Sigmoid colon (tissue), 7 donors: ENCODE results near the gene OXSR1. TPM values are rescaled to one million over a fixed set of nuclear protein-coding genes. Genes with fewer than 3 reads are reported as not detected.

Experiments
- DNase-seq: peaks from one replicate; pipeline ENCODE4 v3.0.0-alpha.2; 2019
- H3K27ac ChIP-seq, 4 donors: fragments of 200-600 bp; sonication (generic); one replicate each; pipeline ENCODE4 v1.5.1; 2016 to 2019; ENCODE audit warnings: mild to moderate bottlenecking in 1 of 4
- H3K27me3 ChIP-seq, 3 donors: fragments of 200-600 bp; sonication (generic); one replicate each; pipeline ENCODE4 v1.5.1; 2019; ENCODE audit warnings: mild to moderate bottlenecking in 1 of 3
- H3K36me3 ChIP-seq, 4 donors: fragments of 200-600 bp; sonication (generic); one replicate each; pipeline ENCODE4 v1.5.1; 2016 to 2019
- H3K4me1 ChIP-seq, 4 donors: fragments of 200-600 bp; sonication (generic); one replicate each; pipeline ENCODE4 v1.5.1; 2017 to 2019
- H3K4me3 ChIP-seq, 4 donors: fragments of 200-600 bp; sonication (generic); one replicate each; pipeline ENCODE4 v1.5.1; 2017 to 2019; ENCODE audit warnings: mild to moderate bottlenecking in 2 of 4, moderate library complexity in 1 of 4
- H3K9me3 ChIP-seq, 4 donors: fragments of 200-600 bp in 3 of 4; sonication (generic) in 3 of 4; one replicate each; pipeline versions ENCODE4 v1.5.1 to v1.6.1; 2013 to 2019
- CTCF ChIP-seq, 4 experiments: fragments of 450-650 bp in 3 of 4; fragments of 200-600 bp in 1 of 4; IDR thresholded peaks; one replicate each; pipeline ENCODE4 v1.5.1; 2016 to 2019; ENCODE audit warnings: antibody characterized with exemption in 4 of 4, mild to moderate bottlenecking in 3 of 4, moderate library complexity in 2 of 4
- EP300 ChIP-seq, 4 donors: sonication (generic); formaldehyde crosslinking; IDR thresholded peaks; one replicate each; pipeline ENCODE4 v1.6.1; 2017; ENCODE audit warnings: antibody characterized with exemption in 4 of 4
- POLR2A ChIP-seq, 2 donors: fragments of 450-650 bp; IDR thresholded peaks; one replicate each; pipeline ENCODE4 v1.6.1; 2016; ENCODE audit warnings: antibody characterized with exemption in 2 of 2, mild to moderate bottlenecking in 2 of 2, moderate library complexity in 2 of 2
- POLR2AphosphoS5 ChIP-seq, 4 donors: sonication (generic); formaldehyde crosslinking; IDR thresholded peaks; one replicate each; pipeline ENCODE4 v1.6.1; 2017; ENCODE audit warnings: antibody characterized with exemption in 4 of 4
- WGBS, 2 donors: extraction: QIAGEN DNeasy Blood & Tissue Kit; methylation state at CpG; one replicate each; pipeline ENCODE4 v1.1.7; 2013; 5-methylcytosine and 5-hydroxymethylcytosine counted together
- intact Hi-C: fragments of 100-400 bp; cut with DNase I; formaldehyde crosslinking; loops from one replicate; pipeline ENCODE4 v1.15.1; 2023
- polyA plus RNA-seq, 3 donors: library from polyadenylated mRNA; stranded (reverse); fragments of 200-250 nt; gene quantifications; one replicate each; pipeline ENCODE4 v1.2.3, GENCODE V29; 2013
- total RNA-seq, 4 donors: library from RNA; depleted of rRNA; stranded (reverse); fragments of >200 nt; gene quantifications; one replicate each; pipeline ENCODE4 v1.1.0, GENCODE V29; 2016
- donor health status: healthy with polysubstance abuse.
- donor health status: Bipolar disorder and iron deficiency.
- donor health status: healthy.

Gene OXSR1
- total and polyA plus RNA-seq, 7 donors: 13.8 to 28.8 (median 22.9) TPM

DNA sequence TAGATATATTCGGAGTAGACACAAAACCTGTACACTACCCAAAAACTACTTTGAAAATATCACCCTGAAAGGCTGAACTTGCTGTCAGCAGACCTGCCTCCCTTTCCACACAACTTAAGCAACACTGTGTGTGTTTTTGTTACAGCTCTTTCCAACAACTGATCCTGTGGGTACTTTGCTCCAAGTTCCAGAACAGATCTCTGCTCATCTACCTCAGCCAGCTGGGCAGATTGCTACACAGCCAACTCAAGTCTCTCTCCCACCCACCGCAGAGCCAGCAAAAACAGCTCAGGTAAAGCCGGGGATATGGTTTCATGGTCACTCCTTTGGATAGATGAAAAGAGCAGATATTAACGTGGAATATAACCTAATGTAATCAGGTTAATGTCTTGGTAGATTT lies 80.6 kb downstream of the OXSR1 start:
- no peak for DNase-seq
- intact Hi-C loops: loop anchor here (10.0 kb wide), 1 partner anchor 121 kb away; no protein-coding TSS in a partner anchor
- TF ChIP-seq EP300 (IDR thresholded peaks at IDR 0.05) (no peak), POLR2AphosphoS5 (IDR thresholded peaks at IDR 0.05) (no peak), CTCF (IDR thresholded peaks at IDR 0.05) (no peak), POLR2A (IDR thresholded peaks at IDR 0.05) (no peak)
- peaks cover 0 to 8% (median 2%) of the 10 kb centered on the region in 4 donors for H3K4me1 ChIP-seq
- peaks cover 0 to 54% (median 9%) of the 10 kb centered on the region in 4 donors for H3K36me3 ChIP-seq
- 92 to 95% methylated on average over 4 of the region's 4 CpGs for WGBS, 2 donors
- no peak overlapping the region for H3K27ac ChIP-seq
- H3K27me3 ChIP-seq: no peaks in the 10 kb centered on the region
- no peak overlapping the region for H3K4me3 ChIP-seq
- H3K9me3 ChIP-seq: no peaks in the 10 kb centered on the region

DNA sequence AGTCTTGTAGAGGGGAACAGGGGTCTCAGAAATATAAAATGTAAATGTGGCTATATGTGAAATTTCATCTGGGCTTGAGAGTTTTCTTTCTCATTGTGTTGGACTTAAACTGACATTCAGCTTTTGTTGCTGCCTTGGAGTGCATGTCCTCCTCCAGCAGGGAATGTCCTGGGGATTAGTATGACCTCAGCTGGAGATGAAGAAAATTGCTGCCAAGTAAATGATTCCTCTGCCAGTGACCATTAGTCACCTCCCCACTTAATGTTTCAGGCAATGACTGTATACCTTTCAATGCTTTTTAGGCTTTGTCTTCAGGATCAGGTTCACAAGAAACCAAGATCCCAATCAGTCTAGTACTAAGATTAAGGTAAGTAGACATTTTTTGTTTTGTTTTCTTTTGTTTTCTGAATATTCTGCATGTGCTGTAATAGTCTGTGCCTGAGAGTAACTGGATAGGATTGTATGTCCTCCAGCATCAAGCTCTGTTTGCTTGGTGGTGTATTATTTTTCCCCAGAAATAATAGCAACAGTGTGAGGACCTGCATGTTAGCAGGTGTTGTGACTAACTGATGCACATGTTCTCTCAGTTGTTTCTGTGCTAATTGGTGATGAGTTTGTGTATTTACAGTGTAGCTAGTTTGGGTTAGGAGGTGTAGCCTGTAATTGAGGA lies 82.2 kb downstream of the OXSR1 start:
- Histone ChIP-seq H3K4me1 (peaks cover 0 to 8% (median 2%) of the 10 kb centered on the region in 4 donors), H3K4me3 (no peak overlapping the region), H3K27ac (no peak overlapping the region), H3K27me3 (no peaks in the 10 kb centered on the region), H3K9me3 (no peaks in the 10 kb centered on the region), H3K36me3 (peaks cover under 1 to 65% (median 21%) of the 10 kb centered on the region in 4 donors)
- TF ChIP-seq CTCF (IDR thresholded peaks at IDR 0.05): no peak
- TF ChIP-seq EP300 (IDR thresholded peaks at IDR 0.05): no peak
- no peak for TF ChIP-seq POLR2AphosphoS5 (IDR thresholded peaks at IDR 0.05)
- TF ChIP-seq POLR2A (IDR thresholded peaks at IDR 0.05): no peak
- intact Hi-C loops: loop anchor here (10.0 kb wide), 1 partner anchor 123 kb away; no protein-coding TSS in a partner anchor
- DNase-seq: no peak

- H3K4me1 ChIP-seq: peaks cover 0 to 8% (median 2%) of the 10 kb centered on the region in 4 donors
- H3K9me3 ChIP-seq: no peaks in the 10 kb centered on the region
- TF ChIP-seq POLR2AphosphoS5 (IDR thresholded peaks at IDR 0.05): no peak
- no peak overlapping the region for H3K27ac ChIP-seq
- intact Hi-C loops: no loop called here
- DNase-seq: no peak
- H3K27me3 ChIP-seq: no peaks in the 10 kb centered on the region
- no peak overlapping the region for H3K4me3 ChIP-seq
- H3K36me3 ChIP-seq: peaks cover 11 to 82% (median 40%) of the 10 kb centered on the region in 4 donors
- 87 to 97% methylated on average over 2 of the region's 2 CpGs for WGBS, 2 donors
Measured at GRCh38 chr3:38250198-38250597, 84.9 kb downstream of the OXSR1 start.

DNA sequence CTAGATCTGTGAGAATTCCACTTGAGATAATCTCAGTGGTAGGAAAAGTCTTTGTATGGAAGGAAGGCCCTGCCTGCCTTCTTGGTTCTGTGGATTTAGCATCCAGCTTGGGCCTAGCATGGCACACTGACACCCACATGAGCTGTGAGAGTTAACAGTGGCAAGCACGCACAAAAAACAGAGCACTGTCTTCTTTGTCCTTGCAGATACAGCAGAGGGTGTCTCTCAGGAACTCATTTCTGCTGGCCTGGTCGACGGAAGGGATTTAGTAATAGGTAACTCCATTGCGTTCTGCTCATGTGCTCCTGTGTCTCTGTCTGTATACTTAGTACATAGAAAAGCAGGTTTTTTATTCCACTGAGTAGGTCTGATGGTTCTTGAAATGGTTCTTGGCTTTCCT lies 85.9 kb downstream of the OXSR1 start:
- no peak for TF ChIP-seq POLR2AphosphoS5 (IDR thresholded peaks at IDR 0.05)
- TF ChIP-seq CTCF (IDR thresholded peaks at IDR 0.05): no peak
- TF ChIP-seq POLR2A (IDR thresholded peaks at IDR 0.05): no peak
- no peak for TF ChIP-seq EP300 (IDR thresholded peaks at IDR 0.05)

GRCh38 chr3:38253704-38254103 lies 88.4 kb downstream of the OXSR1 start:
- peaks cover 11 to 63% (median 38%) of the 10 kb centered on the region in 4 donors for H3K36me3 ChIP-seq
- DNase-seq: no peak
- intact Hi-C loops: no loop called here

More for the DNA sequence above, 85.9 kb downstream of the OXSR1 start:
- 94 to 96% methylated on average over 4 of the region's 4 CpGs for WGBS, 2 donors
- Histone ChIP-seq H3K4me1 (peaks cover 0 to 8% (median 2%) of the 10 kb centered on the region in 4 donors), H3K27ac (no peak overlapping the region), H3K9me3 (no peaks in the 10 kb centered on the region), H3K27me3 (no peaks in the 10 kb centered on the region), H3K36me3 (peaks cover 11 to 77% (median 41%) of the 10 kb centered on the region in 4 donors), H3K4me3 (no peak overlapping the region)
- intact Hi-C loops: no loop called here
- no peak for DNase-seq

More at GRCh38 chr3:38253704-38254103, 88.4 kb downstream of the OXSR1 start:
- Histone ChIP-seq H3K27ac (no peak overlapping the region), H3K9me3 (no peaks in the 10 kb centered on the region), H3K4me3 (no peak overlapping the region), H3K4me1 (no peaks in the 10 kb centered on the region), H3K27me3 (no peaks in the 10 kb centered on the region)
- whole genome bisulfite sequencing, 2 donors: 90 to 92% methylated on average over 4 of the region's 4 CpGs
- TF ChIP-seq POLR2A (IDR thresholded peaks at IDR 0.05): no peak
- no peak for TF ChIP-seq POLR2AphosphoS5 (IDR thresholded peaks at IDR 0.05)
- no peak for TF ChIP-seq CTCF (IDR thresholded peaks at IDR 0.05)
- TF ChIP-seq EP300 (IDR thresholded peaks at IDR 0.05): no peak
